ENCODE results near the gene AIP.
A peak's percentile ranks its signal among the peaks of the same experiment; 100 is the strongest.

Gene AIP

GRCh38 chr11:67498544-67498972, 15.7 kb downstream of the AIP start:
- no peak overlapping the region for H3K4me3 ChIP-seq (ENCODE audit: low read length, poor library complexity, severe bottlenecking)
- no peaks in the 10 kb centered on the region for H3K9me3 ChIP-seq (ENCODE audit: insufficient read depth, low read depth, low read length)
- H3K27me3 ChIP-seq (ENCODE audit: insufficient read depth, low read length, poor library complexity, severe bottlenecking): no peaks in the 10 kb centered on the region
- no peak overlapping the region for H3K4me2 ChIP-seq (ENCODE audit: low read depth, low read length, poor library complexity, severe bottlenecking)
- H2AFZ ChIP-seq (ENCODE audit: low read length): no peak overlapping the region
- H3K4me1 ChIP-seq (ENCODE audit: insufficient read depth, low read length, poor library complexity, severe bottlenecking): peaks cover 17% of the 10 kb centered on the region
- no peaks in the 10 kb centered on the region for H3K9me2 ChIP-seq (replicated peaks; ENCODE audit: low read depth, low read length)
- no peaks in the 10 kb centered on the region for H3F3A ChIP-seq (ENCODE audit: low read depth)
- peaks cover 12% of the 10 kb centered on the region for H3K79me2 ChIP-seq (ENCODE audit: insufficient read depth, low read length)
- no peak for TF ChIP-seq CTCF (conservative IDR thresholded peaks at IDR 0.05; ENCODE audit: low read length)
- TF ChIP-seq EZH2phosphoT487 (IDR thresholded peaks at IDR 0.05; ENCODE audit: borderline replicate concordance): no peak
- peaks cover 4% of the 10 kb centered on the region; the same call in 1 of the 2 replicates for H3K36me3 ChIP-seq (ENCODE audit: insufficient read depth, low read length)
- no peak overlapping the region for H3K9ac ChIP-seq (ENCODE audit: low read depth, low read length, poor library complexity, severe bottlenecking)
- H4K20me1 ChIP-seq (ENCODE audit: insufficient read depth, low read length, poor library complexity, severe bottlenecking): peaks cover 5% of the 10 kb centered on the region

- Histone ChIP-seq H2AFZ (ENCODE audit: low read length) (no peak overlapping the region), H3K79me2 (ENCODE audit: insufficient read depth, low read length) (peaks cover 23% of the 10 kb centered on the region), H3K9ac (ENCODE audit: low read depth, low read length, poor library complexity, severe bottlenecking) (no peak overlapping the region), H3K4me1 (ENCODE audit: insufficient read depth, low read length, poor library complexity, severe bottlenecking) (peaks cover 24% of the 10 kb centered on the region), H3K9me2 (replicated peaks; ENCODE audit: low read depth, low read length) (no peaks in the 10 kb centered on the region), H3K27me3 (ENCODE audit: insufficient read depth, low read length, poor library complexity, severe bottlenecking) (no peaks in the 10 kb centered on the region), H4K20me1 (ENCODE audit: insufficient read depth, low read length, poor library complexity, severe bottlenecking) (peaks cover 10% of the 10 kb centered on the region), H3K4me2 (ENCODE audit: low read depth, low read length, poor library complexity, severe bottlenecking) (peak overlapping the region; percentile 53), H3K4me3 (ENCODE audit: low read length, poor library complexity, severe bottlenecking) (no peak overlapping the region), H3F3A (ENCODE audit: low read depth) (no peaks in the 10 kb centered on the region), H3K36me3 (ENCODE audit: insufficient read depth, low read length) (peaks cover 4% of the 10 kb centered on the region; the same call in 1 of the 2 replicates), H3K9me3 (ENCODE audit: insufficient read depth, low read depth, low read length) (no peaks in the 10 kb centered on the region)
- TF ChIP-seq CTCF (conservative IDR thresholded peaks at IDR 0.05; ENCODE audit: low read length): no peak
- TF ChIP-seq EZH2phosphoT487 (IDR thresholded peaks at IDR 0.05; ENCODE audit: borderline replicate concordance): no peak
Observed at GRCh38 chr11:67499808-67500483, 17.1 kb downstream of the AIP start.

- H3K9ac ChIP-seq (ENCODE audit: low read depth, low read length, poor library complexity, severe bottlenecking): peak overlapping the region; percentile 46
- H4K20me1 ChIP-seq (ENCODE audit: insufficient read depth, low read length, poor library complexity, severe bottlenecking): peaks cover 11% of the 10 kb centered on the region
- no peak for TF ChIP-seq EZH2phosphoT487 (IDR thresholded peaks at IDR 0.05; ENCODE audit: borderline replicate concordance)
Observed at GRCh38 chr11:67500484-67500821, 17.6 kb downstream of the AIP start.

More at GRCh38 chr11:67500484-67500821, 17.6 kb downstream of the AIP start:
- Histone ChIP-seq H3K4me1 (ENCODE audit: insufficient read depth, low read length, poor library complexity, severe bottlenecking) (peaks cover 26% of the 10 kb centered on the region), H3F3A (ENCODE audit: low read depth) (peaks cover 1% of the 10 kb centered on the region), H3K79me2 (ENCODE audit: insufficient read depth, low read length) (peaks cover 23% of the 10 kb centered on the region), H3K9me3 (ENCODE audit: insufficient read depth, low read depth, low read length) (no peaks in the 10 kb centered on the region), H3K4me2 (ENCODE audit: low read depth, low read length, poor library complexity, severe bottlenecking) (peak overlapping the region; percentile 53), H3K4me3 (ENCODE audit: low read length, poor library complexity, severe bottlenecking) (no peak overlapping the region), H2AFZ (ENCODE audit: low read length) (no peak overlapping the region), H3K9me2 (replicated peaks; ENCODE audit: low read depth, low read length) (no peaks in the 10 kb centered on the region), H3K27me3 (ENCODE audit: insufficient read depth, low read length, poor library complexity, severe bottlenecking) (no peaks in the 10 kb centered on the region), H3K36me3 (ENCODE audit: insufficient read depth, low read length) (peaks cover 4% of the 10 kb centered on the region; the same call in 1 of the 2 replicates)

All from Loucy (cell line).